Loucy (cell line): ENCODE data around the gene C1orf232.

Source experiments
- H2AFZ ChIP-seq: fragments of 200-600 bp; sonication (generic); 2 replicates; pipeline ENCODE4 v1.6.0; 2016; ENCODE audit warnings: antibody characterized with exemption, mild to moderate bottlenecking, low read length, moderate library complexity
- H3F3A ChIP-seq: fragments of 200-600 bp; 2 replicates; pipeline ENCODE4 v1.6.0; 2016; ENCODE audit warnings: antibody characterized with exemption, low read depth, mild to moderate bottlenecking
- H3K27me3 ChIP-seq: fragments of 200-600 bp; sonication (generic); 2 replicates; pipeline ENCODE4 v1.6.1; 2014; ENCODE audit warnings: low read length, mild to moderate bottlenecking; ENCODE audit not compliant: insufficient read depth, poor library complexity, severe bottlenecking
- H3K36me3 ChIP-seq: fragments of 200-600 bp; sonication (generic); 2 replicates; pipeline ENCODE4 v1.6.1; 2016; ENCODE audit warnings: low read length; ENCODE audit not compliant: insufficient read depth
- H3K4me1 ChIP-seq: fragments of 200-600 bp; sonication (generic); 2 replicates; pipeline ENCODE4 v1.5.1; 2014; ENCODE audit warnings: low read length, mild to moderate bottlenecking; ENCODE audit not compliant: insufficient read depth, poor library complexity, severe bottlenecking
- H3K4me2 ChIP-seq: fragments of 200-600 bp; sonication (generic); 2 replicates; pipeline ENCODE4 v1.6.0; 2014; ENCODE audit warnings: antibody characterized with exemption, low read length, low read depth, mild to moderate bottlenecking; ENCODE audit not compliant: poor library complexity, severe bottlenecking
- H3K4me3 ChIP-seq: fragments of 200-600 bp; sonication (generic); 2 replicates; pipeline ENCODE4 v1.5.1; 2014; ENCODE audit warnings: low read length, mild to moderate bottlenecking, mixed read lengths; ENCODE audit not compliant: poor library complexity, severe bottlenecking
- H3K79me2 ChIP-seq: fragments of 200-600 bp; sonication (generic); 2 replicates; pipeline ENCODE4 v1.6.1; 2014; ENCODE audit warnings: low read length; ENCODE audit not compliant: insufficient read depth
- H3K9ac ChIP-seq: fragments of 200-600 bp; sonication (generic); 2 replicates; pipeline ENCODE4 v1.6.0; 2014; ENCODE audit warnings: mild to moderate bottlenecking, low read depth, low read length, moderate library complexity; ENCODE audit not compliant: poor library complexity, severe bottlenecking
- H3K9me2 ChIP-seq: fragments of 200-600 bp; sonication (generic); replicated peaks from 2 replicates; pipeline ENCODE4 v1.6.1; 2016; ENCODE audit warnings: low read depth, low read length, mixed read lengths
- H3K9me3 ChIP-seq: fragments of 200-600 bp; sonication (generic); 2 replicates; pipeline ENCODE4 v1.6.1; 2014; ENCODE audit warnings: mild to moderate bottlenecking, antibody characterized with exemption, low read length, low read depth; ENCODE audit not compliant: insufficient read depth
- H4K20me1 ChIP-seq: fragments of 200-600 bp; sonication (generic); 2 replicates; pipeline ENCODE4 v1.6.0; 2014; ENCODE audit warnings: antibody characterized with exemption, low read length, mild to moderate bottlenecking; ENCODE audit not compliant: insufficient read depth, poor library complexity, severe bottlenecking
- CTCF ChIP-seq: fragments of 200-600 bp; sonication (generic); conservative IDR thresholded peaks from 2 replicates; pipeline ENCODE4 v1.5.1; 2014; ENCODE audit warnings: mild to moderate bottlenecking, antibody characterized with exemption, low read length
- EZH2phosphoT487 ChIP-seq: fragments of 200-600 bp; IDR thresholded peaks from 2 replicates; pipeline ENCODE4 v1.6.1; 2018; ENCODE audit warnings: antibody characterized with exemption, mild to moderate bottlenecking, moderate library complexity, borderline replicate concordance

C1orf232 gene

GRCh38 chr1:26170472-26170821 is 1.7 kb upstream of the C1orf232 start:
- Histone ChIP-seq H3K79me2 (peaks cover 19% of the 10 kb centered on the region), H3K4me2 (peak overlapping the region; percentile 88), H3K27me3 (no peaks in the 10 kb centered on the region), H3K9me2 (no peaks in the 10 kb centered on the region), H3F3A (0 out of 2 replicates have a peak, but pooled peaks cover 3% of the 10 kb centered on the region), H3K9ac (peak overlapping the region; percentile 90), H4K20me1 (no peaks in the 10 kb centered on the region), H3K9me3 (no peaks in the 10 kb centered on the region), H3K4me3 (peak overlapping the region; percentile 93), H3K36me3 (no peaks in the 10 kb centered on the region), H2AFZ (no peak overlapping the region; the same call in 1 of the 2 replicates), H3K4me1 (peaks cover 14% of the 10 kb centered on the region)
- TF ChIP-seq EZH2phosphoT487 (no peak), CTCF (no peak)

DNA sequence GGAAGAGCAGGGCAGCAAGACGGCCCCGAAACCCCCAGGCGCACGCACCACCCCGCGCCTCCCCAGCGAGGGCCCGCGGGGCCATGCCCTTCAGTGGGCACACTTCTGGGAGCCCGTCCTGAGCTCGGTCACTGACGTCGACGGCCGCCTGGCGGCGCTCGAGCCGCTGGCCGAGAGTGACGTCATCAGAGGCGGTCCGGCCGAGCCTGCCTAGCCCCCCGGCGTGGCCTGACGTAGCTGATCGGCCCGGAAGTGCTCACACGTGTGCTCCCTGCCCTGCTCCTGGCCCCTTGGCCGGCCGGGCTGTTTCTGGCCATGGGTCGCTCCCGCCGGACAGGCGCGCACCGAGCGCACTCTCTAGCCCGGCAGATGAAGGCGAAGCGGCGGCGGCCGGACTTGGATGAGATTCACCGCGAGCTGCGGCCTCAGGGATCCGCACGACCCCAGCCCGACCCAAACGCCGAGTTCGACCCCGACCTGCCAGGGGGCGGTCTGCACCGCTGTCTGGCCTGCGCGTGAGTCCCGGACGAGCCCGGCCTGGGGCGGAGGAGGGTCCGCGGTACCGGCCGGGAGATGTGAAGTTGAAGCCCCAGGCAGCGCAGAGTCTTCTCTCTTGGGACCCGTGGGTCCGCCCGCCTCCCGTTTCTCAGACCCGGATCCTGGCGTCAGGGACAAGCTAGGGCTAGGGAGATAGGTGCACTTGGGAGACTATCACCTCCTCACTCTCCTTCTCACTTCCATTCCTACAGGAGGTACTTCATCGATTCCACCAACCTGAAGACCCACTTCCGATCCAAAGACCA is 1.1 kb upstream of the C1orf232 start, which contains the start of gene ZNF593:
ZNF593 (plus strand) TSS at position 240 of the 803 bp plus-strand sequence; CDS start at position 316, 76 bp downstream.
- Histone ChIP-seq H3K36me3 (no peaks in the 10 kb centered on the region), H3K9me3 (no peaks in the 10 kb centered on the region), H4K20me1 (no peaks in the 10 kb centered on the region), H3K4me1 (peaks cover 14% of the 10 kb centered on the region), H3K9me2 (no peaks in the 10 kb centered on the region), H3K9ac (peak within 1 kb of the TSS; percentile 90), H3K79me2 (peaks cover 19% of the 10 kb centered on the region), H3K4me3 (peak within 1 kb of the TSS; percentile 93), H3K4me2 (peak within 1 kb of the TSS; percentile 88), H3F3A (0 out of 2 replicates have a peak, but pooled peaks cover 3% of the 10 kb centered on the region), H2AFZ (peak within 1 kb of the TSS; percentile 94), H3K27me3 (no peaks in the 10 kb centered on the region)
- TF ChIP-seq EZH2phosphoT487 (no peak), CTCF (peak; percentile 75)

DNA sequence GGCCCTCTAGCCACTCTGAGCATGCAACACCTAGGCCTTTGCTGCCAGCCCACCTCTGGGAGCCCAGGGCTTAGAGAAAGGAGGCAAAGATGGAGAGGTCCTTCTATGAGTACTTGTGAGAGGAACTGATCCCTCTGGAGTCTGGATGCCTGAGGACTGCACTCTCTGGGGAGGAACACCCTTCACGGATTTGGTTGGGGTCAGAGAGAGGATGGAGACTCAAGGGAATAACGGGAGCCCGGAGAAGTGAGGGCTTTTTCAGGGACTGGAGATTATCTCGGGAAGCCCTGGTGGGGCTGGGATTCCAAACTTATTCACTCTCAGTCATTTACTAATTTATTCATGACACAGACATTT is 413 bp upstream of the C1orf232 start:
- H4K20me1 ChIP-seq: no peaks in the 10 kb centered on the region
- no peaks in the 10 kb centered on the region for H3K9me2 ChIP-seq
- no peaks in the 10 kb centered on the region for H3K27me3 ChIP-seq
- H3K9ac ChIP-seq: no peak overlapping the region
- H2AFZ ChIP-seq: no peak overlapping the region
- peak overlapping the region; percentile 88 for H3K4me2 ChIP-seq
- H3K79me2 ChIP-seq: peaks cover 19% of the 10 kb centered on the region
- H3K36me3 ChIP-seq: no peaks in the 10 kb centered on the region
- no peak for TF ChIP-seq CTCF
- TF ChIP-seq EZH2phosphoT487: no peak
- H3K9me3 ChIP-seq: no peaks in the 10 kb centered on the region
- peak overlapping the region; percentile 93 for H3K4me3 ChIP-seq
- H3F3A ChIP-seq: 0 out of 2 replicates have a peak, but pooled peaks cover 3% of the 10 kb centered on the region
- H3K4me1 ChIP-seq: peaks cover 14% of the 10 kb centered on the region
